Testis (tissue), 2 donors: ENCODE results near the gene ADCY5.

Experiments
- CTCF ChIP-seq, 3 experiments: fragments of 450-650 bp in 2 of 3; fragments of 200-600 bp in 1 of 3; sonication (generic) in 1 of 3; IDR thresholded peaks; one replicate each; pipeline ENCODE4 v1.5.1; 2016 to 2019; ENCODE audit warnings: antibody characterized with exemption in 3 of 3, mild to moderate bottlenecking in 2 of 3, moderate library complexity in 1 of 3
- POLR2A ChIP-seq: fragments of 450-650 bp; IDR thresholded peaks from one replicate; pipeline ENCODE4 v1.6.1; 2017; ENCODE audit warnings: antibody characterized with exemption, mild to moderate bottlenecking, moderate library complexity

- TF ChIP-seq CTCF (IDR thresholded peaks at IDR 0.05): no peak
- TF ChIP-seq POLR2A: no peak
These were observed 161.0 kb downstream of the ADCY5 start for GRCh38 chr3:123287962-123288302.
